AG08396 (cell line): Measurements from ENCODE around the gene POMGNT1.

Experiments
- DNase-seq: peaks from one replicate; pipeline ENCODE4 v3.0.0; 2012; ENCODE audit warnings: low spot score, mixed read lengths

The POMGNT1 gene

DNA sequence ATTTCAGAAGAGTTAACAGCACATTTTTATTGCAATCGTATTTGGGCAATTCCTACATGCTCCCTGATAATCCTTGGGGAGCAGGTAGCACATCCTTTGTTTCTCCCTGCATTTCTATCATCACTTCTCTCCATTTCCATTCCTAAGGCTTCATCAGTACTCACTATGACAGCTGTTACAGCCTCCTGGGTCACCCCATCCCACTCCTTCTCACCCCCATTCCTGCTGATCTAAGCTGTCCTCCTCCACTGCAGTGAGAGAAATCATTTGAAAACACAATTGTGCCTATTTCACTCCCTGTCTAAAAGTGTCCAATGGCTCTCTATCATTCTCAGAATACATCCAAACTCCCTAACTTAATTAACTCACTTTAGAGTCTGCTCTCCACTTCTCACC, 40.3 kb downstream of the POMGNT1 start:
- no peak for DNase-seq

DNA sequence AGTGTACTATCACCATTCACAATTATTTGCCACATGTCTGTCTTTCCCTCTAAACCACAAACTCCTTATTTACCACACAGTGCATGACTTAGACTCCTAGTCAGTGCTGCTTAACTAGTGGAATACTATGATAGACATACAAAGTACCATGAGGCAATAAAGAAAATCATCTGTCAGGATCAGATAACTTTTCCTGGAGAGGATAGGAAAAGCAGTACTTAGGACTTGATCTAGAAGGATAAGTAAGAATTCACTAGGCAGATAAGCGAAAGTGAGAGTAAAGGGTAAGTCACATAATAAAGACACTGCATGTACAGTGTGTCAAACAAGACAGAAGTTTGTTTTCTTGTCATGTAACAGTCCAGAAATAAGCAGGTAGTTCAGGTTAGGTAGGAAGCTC, 44.5 kb downstream of the POMGNT1 start:
- no peak for DNase-seq

DNA sequence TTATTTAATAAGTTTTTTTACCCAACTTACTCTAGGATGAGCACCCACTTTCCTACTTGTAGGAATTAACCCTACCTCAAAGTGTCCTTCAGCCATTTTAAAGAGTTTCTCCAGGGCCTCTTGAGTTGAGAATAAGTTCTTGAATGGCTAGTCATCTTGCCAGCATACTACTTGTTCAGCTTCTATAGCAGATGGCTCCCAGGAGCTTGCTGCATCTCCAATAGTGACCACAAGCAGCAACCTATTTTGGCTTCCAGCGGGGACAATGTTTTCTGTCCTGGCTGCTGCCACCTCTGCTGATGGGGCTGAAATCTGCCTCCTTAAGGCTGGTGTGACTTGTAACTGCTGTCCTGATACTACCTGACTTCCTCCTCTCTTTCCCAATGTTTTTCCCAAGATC, 45.0 kb downstream of the POMGNT1 start:
- DNase-seq: no peak

- DNase-seq: peak; percentile 61
Measured at GRCh38 chr1:46152016-46152415, 46.2 kb downstream of the POMGNT1 start.

DNA sequence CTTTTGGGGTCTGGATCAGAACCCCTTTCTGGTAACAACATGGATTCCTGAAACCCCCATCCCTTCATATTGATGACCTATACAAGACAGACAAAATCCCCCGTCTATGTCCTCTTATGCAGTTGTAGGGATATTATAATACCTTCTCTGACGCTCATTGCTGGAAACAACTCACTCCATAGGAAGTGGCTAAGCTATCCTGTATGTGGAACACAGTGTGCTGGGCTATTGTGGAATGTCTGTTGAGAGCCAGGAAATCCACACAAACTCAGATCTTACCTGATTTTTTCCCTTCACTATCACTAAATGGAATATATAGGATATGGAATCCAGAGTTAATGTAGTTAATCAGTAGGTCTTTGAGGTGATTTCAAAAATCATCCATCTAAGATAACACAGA, 48.1 kb downstream of the POMGNT1 start:
- no peak for DNase-seq

DNA sequence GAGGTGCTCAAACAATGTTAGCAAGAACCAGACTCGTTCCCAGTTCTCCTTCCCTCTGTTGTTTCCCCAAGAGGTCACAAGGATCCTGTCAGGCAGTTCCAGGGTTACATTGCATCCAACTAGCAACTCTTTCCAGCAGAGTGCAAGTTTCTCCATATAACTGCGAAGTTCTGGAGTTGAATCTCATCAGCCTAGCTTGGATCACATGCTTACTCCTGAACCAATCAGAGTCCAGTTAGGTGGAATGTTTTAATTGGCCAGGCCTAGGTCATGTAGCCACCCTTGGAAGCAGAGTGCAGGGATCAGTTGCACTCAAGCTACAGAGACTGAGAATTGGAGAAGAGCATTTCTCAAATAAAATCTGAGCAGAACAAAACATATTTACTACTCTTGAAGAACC, 49.9 kb downstream of the POMGNT1 start:
- no peak for DNase-seq
